ENCODE results near the gene MUC20. TPM values are rescaled to one million over a fixed set of nuclear protein-coding genes. Genes with fewer than 3 reads are reported as not detected.
"Not testable (repeated sequence)": the region's sequence is repeated elsewhere in the genome, so short reads cannot be mapped to it uniquely, and the experiment has no call there.

Gene MUC20
- total RNA-seq, 1 experiment from 2014 or later = not detected

- not testable (repeated sequence) for H3K4me3 ChIP-seq; DNase-seq; H3K27ac ChIP-seq; H3K36me3 ChIP-seq; H3K27me3 ChIP-seq; H3K9me3 ChIP-seq (replicated peaks); H3K4me1 ChIP-seq
Observed at GRCh38 chr3:195728789-195729188, 8.0 kb downstream of the MUC20 start.

GRCh38 chr3:195729476-195730251 is 8.9 kb downstream of the MUC20 start:
- Histone ChIP-seq H3K27ac (no peak overlapping the region), H3K9me3 (replicated peaks) (no peaks in the 10 kb centered on the region), H3K27me3 (no peaks in the 10 kb centered on the region), H3K4me1 (no peaks in the 10 kb centered on the region), H3K4me3 (no peak overlapping the region), H3K36me3 (no peaks in the 10 kb centered on the region)
- no peak for DNase-seq

DNA sequence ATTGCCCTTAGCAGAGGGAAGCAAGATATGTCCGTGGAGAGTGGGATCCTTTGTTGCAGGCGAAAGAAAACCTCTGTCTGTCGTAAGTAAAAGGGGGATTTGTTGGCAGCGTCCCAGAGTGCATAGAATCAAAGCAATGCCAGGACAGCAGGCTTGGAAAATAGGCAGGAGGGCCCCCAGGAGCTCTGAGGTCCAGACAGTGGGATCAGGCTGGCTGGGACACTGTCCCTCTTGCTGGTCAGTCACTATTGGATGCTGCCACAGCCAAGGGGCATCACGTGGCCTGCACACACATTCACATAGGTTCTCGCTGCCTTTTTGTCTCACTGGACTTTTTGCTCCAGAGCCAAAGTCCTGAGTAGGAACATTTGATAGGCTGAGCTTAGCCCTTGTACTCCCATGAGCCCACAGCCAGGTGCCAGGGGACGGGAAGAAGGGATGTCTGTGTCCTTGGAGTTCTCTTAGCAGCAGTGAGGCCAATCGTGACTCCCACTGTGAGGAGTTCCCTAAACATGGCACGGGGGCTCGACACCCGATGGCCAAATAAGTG is 10.7 kb downstream of the MUC20 start:
- Histone ChIP-seq H3K27me3 (no peaks in the 10 kb centered on the region), H3K4me1 (no peaks in the 10 kb centered on the region), H3K27ac (no peak overlapping the region), H3K36me3 (no peaks in the 10 kb centered on the region), H3K4me3 (no peak overlapping the region), H3K9me3 (replicated peaks) (no peaks in the 10 kb centered on the region)
- DNase-seq = no peak

- H3K4me3 ChIP-seq = no peak overlapping the region
- DNase-seq = peak; percentile 22 to 39
- H3K4me1 ChIP-seq = no peaks in the 10 kb centered on the region
- no peak overlapping the region for H3K27ac ChIP-seq
- H3K36me3 ChIP-seq = no peaks in the 10 kb centered on the region
- H3K27me3 ChIP-seq = no peaks in the 10 kb centered on the region
- H3K9me3 ChIP-seq (replicated peaks) = no peaks in the 10 kb centered on the region
Observed at GRCh38 chr3:195732940-195733339, 12.2 kb downstream of the MUC20 start.

DNA sequence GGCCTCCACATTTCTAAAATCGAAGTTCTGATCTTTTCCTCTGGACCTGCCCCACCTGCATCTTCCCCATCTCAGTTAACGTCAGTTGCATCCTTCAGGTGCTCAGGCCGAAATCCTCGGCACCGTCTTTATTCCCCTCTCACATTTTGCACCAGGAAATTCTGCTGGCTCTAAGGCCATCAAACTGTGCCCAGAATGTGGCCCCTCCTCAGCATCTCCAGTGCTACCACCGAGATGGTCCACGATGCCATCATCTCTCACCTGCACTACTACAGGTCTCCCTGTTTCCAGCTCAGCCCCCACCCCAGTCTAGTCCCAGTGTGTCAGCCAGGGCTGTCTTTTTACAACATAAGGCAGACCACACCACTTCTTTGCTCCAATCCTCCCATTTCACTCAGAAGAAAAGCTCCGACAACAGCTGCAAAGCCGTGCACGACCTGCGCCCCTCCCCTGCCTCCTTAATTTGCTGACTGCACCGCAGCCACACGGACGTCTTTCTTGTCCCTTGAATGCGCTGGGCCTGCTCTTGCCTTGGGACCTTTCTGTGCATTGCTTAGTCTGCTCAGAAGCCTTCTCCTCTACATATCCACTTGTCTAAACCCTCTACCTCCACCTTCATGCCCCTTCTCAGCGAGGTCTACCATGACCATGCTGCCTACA is 14.4 kb downstream of the MUC20 start:
- no peaks in the 10 kb centered on the region for H3K4me1 ChIP-seq
- H3K27me3 ChIP-seq = no peaks in the 10 kb centered on the region
- no peak overlapping the region for H3K27ac ChIP-seq
- peak; percentile 28 to 58 for DNase-seq
- no peak overlapping the region for H3K4me3 ChIP-seq
- H3K36me3 ChIP-seq = no peaks in the 10 kb centered on the region
- no peaks in the 10 kb centered on the region for H3K9me3 ChIP-seq (replicated peaks)

DNA sequence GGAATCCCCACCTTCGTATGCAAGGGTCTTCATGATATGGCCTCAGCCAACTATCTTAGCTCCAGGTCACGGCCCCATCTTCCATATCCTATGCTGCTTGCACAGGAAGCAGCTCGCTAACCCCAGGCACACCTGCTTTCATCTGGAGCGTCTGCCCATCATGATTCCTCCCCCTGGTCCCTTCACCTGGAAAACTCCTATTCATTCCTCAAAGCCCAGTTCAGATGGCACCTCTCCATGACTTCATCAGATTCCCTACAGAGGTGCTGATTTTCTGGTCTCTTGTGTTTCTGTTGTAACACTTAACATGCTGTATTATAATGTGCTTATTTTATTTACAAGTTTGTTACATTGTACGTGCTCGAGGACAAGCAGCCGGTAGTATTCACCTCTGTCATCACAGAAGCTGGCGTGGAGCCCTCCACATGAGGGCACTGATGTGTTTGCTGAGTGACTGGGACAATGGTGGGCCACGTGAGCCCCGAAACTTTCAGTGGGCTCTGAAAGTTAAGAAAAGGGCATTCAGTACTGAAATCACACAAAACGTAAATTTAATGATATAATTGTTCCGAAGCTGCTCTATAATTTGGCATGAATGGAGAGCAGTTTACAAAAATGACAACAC is 16.2 kb downstream of the MUC20 start:
- H3K27me3 ChIP-seq = no peaks in the 10 kb centered on the region

GRCh38 chr3:195737782-195738181 is 17.0 kb downstream of the MUC20 start:
- H3K9me3 ChIP-seq (replicated peaks); H3K4me1 ChIP-seq; DNase-seq; H3K4me3 ChIP-seq; H3K27me3 ChIP-seq; H3K27ac ChIP-seq; H3K36me3 ChIP-seq: not testable (repeated sequence)

More for the DNA sequence above, 16.2 kb downstream of the MUC20 start:
- H3K27ac ChIP-seq = no peak overlapping the region
- H3K4me1 ChIP-seq = no peaks in the 10 kb centered on the region
- no peak for DNase-seq
- no peaks in the 10 kb centered on the region for H3K9me3 ChIP-seq (replicated peaks)
- no peaks in the 10 kb centered on the region for H3K36me3 ChIP-seq
- no peak overlapping the region for H3K4me3 ChIP-seq

DNA sequence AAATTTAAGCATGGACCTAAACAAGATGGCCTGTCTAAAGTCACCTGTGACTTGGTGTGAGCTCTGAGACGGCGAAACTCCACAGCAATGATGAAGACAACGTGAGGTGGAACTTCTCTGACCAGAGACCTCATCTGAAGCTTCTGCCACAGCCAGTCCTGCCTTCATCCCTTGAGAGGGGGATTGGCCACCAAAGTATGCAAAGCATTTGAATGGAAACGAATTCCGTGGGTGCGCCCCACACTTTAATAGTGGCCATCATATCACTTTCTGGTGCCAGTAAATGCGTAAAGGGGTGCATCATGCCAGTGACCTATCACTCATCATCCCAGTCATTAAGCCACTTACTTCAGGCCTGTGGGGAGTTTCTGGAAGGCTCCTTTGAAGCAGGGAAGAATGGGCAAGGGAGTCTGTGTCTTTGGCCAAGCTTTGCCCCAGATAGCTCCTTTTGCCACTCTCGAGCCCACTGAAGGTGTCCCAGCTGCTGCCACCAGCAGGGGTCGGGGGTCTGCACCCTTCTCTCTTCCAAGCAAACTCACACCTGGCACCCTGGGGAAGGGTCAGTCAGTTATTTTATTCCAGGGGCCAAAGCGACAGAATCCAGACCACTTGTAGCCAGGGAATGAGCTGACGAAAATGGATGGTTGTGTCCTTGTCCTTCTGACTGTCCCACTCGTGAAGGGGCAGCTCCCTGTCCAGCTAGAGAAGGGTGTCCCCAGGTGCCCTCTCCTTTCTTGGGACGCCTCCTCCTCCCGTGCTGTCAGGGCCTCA is 17.7 kb downstream of the MUC20 start:
- Histone ChIP-seq H3K4me1 (no peaks in the 10 kb centered on the region), H3K9me3 (replicated peaks) (no peaks in the 10 kb centered on the region), H3K36me3 (no peaks in the 10 kb centered on the region), H3K27me3 (no peaks in the 10 kb centered on the region), H3K4me3 (no peak overlapping the region), H3K27ac (no peak overlapping the region)
- no peak for DNase-seq

DNA sequence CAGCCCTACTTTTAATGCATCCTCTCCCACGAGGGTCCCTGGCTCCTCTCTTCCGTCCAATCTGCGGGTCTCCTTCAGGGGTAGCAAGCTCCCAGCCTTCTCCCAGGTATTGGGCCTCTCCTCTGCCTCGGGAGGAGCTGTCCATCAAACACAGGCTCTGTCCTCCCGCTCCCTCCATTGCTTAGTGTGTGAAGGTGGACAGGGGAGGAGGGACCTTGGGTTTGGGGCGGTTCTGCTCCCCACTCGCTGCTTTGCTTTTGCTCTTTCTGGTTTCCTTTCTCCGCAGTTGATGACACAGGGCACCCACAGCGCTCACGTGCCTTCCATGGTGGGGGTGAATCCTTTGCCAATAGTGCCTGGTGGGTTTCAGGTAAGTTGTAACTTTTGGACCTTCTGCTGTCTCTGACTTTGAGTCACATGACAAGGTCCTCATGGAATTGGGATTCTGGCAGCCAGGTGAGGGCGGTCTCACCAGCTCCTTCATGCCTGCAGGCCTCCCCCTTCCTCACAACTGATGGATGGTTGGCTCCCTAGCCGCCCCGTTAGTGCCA is 18.9 kb downstream of the MUC20 start:
- no peaks in the 10 kb centered on the region for H3K9me3 ChIP-seq (replicated peaks)
- no peak overlapping the region for H3K4me3 ChIP-seq
- H3K4me1 ChIP-seq = no peaks in the 10 kb centered on the region
- H3K27me3 ChIP-seq = no peaks in the 10 kb centered on the region
- no peak for DNase-seq
- H3K27ac ChIP-seq = no peak overlapping the region
- H3K36me3 ChIP-seq = no peaks in the 10 kb centered on the region

DNA sequence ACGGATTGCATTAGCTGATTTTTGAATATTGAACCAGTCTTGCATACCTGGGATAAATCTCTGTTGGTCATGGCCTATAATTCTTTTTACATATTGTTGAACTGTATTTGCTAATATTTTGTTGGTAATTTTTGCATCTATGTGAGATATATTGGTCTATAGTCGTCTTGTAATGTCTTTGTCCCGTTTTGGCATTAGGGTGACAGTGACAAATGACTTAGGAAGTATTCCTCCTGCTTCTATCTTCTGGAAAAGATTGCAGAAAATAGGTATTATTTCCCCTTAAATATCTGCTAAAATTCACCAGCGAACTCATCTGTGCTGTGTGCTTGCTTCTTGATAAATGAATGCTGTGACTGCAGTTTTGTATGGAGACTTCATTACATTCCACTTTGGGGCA is 23.7 kb downstream of the MUC20 start:
- Histone ChIP-seq H3K4me1 (no peaks in the 10 kb centered on the region), H3K4me3 (no peak overlapping the region), H3K27me3 (no peaks in the 10 kb centered on the region), H3K27ac (no peak overlapping the region), H3K9me3 (replicated peaks) (no peaks in the 10 kb centered on the region), H3K36me3 (no peaks in the 10 kb centered on the region)
- DNase-seq = no peak

DNA sequence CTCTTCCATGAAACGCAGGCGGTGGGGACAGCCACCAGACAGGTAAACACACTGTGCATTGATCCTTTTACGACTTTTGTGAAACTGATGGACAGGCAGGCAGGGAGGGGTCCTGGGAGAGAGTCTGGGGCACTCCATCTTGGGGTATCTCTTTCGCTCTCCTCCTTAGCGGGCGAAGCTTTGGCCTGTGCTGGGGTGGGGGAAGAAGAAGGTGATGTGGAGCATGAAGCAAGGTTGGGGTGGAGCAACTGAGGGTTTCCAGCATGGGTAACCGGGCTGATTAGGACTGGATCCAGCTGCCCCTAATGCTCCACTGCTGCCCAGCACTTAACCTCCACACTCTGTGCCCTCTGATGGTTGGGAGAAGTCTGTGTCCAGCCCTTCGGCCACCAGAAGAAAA is 25.6 kb downstream of the MUC20 start:
- no peak for DNase-seq
- no peaks in the 10 kb centered on the region for H3K36me3 ChIP-seq
- no peak overlapping the region; the same call in 1 of the 2 replicates for H3K27ac ChIP-seq
- no peaks in the 10 kb centered on the region for H3K4me1 ChIP-seq
- H3K27me3 ChIP-seq = no peaks in the 10 kb centered on the region
- H3K4me3 ChIP-seq = no peak overlapping the region
- no peaks in the 10 kb centered on the region for H3K9me3 ChIP-seq (replicated peaks)

GRCh38 chr3:195746751-195747150 is 26.0 kb downstream of the MUC20 start:
- no peak for DNase-seq
- H3K9me3 ChIP-seq (replicated peaks) = no peaks in the 10 kb centered on the region
- no peaks in the 10 kb centered on the region for H3K4me1 ChIP-seq
- no peaks in the 10 kb centered on the region for H3K27me3 ChIP-seq
- no peaks in the 10 kb centered on the region for H3K36me3 ChIP-seq
- H3K4me3 ChIP-seq = no peak overlapping the region
- H3K27ac ChIP-seq = no peak overlapping the region

- Histone ChIP-seq H3K27ac (no peak overlapping the region), H3K9me3 (replicated peaks) (no peaks in the 10 kb centered on the region), H3K4me1 (no peaks in the 10 kb centered on the region), H3K36me3 (no peaks in the 10 kb centered on the region), H3K4me3 (no peak overlapping the region), H3K27me3 (no peaks in the 10 kb centered on the region)
- no peak for DNase-seq
Observed at GRCh38 chr3:195748661-195749060, 27.9 kb downstream of the MUC20 start.

- H3K4me1 ChIP-seq; H3K4me3 ChIP-seq; DNase-seq; H3K9me3 ChIP-seq (replicated peaks); H3K27me3 ChIP-seq; H3K27ac ChIP-seq; H3K36me3 ChIP-seq: not testable (repeated sequence)
Observed at GRCh38 chr3:195749101-195749500, 28.3 kb downstream of the MUC20 start.

Measured in SJCRH30 (cell line).